Fibroblast of lung (primary cell): ENCODE results near the gene FAM117B.
"Not testable (repeated sequence)": the region's sequence is repeated elsewhere in the genome, so short reads cannot be mapped to it uniquely, and the experiment has no call there.

Source experiments
- CTCF ChIP-seq, 2 donors: IDR thresholded peaks in 1 of 2; conservative IDR thresholded peaks in 1 of 2; 1 replicate in 1 of 2; 2 replicates in 1 of 2; pipeline ENCODE4 v1.5.1; 2011 to 2012; ENCODE audit warnings: low read length in 2 of 2, control low read depth in 1 of 2, inconsistent platforms in 1 of 2, low read depth in 1 of 2, mild to moderate bottlenecking in 1 of 2
- EZH2 ChIP-seq: IDR thresholded peaks from 2 replicates; pipeline ENCODE4 v1.5.1; 2012; ENCODE audit warnings: low read length, control low read depth, mild to moderate bottlenecking; ENCODE audit errors: missing control alignments

DNA sequence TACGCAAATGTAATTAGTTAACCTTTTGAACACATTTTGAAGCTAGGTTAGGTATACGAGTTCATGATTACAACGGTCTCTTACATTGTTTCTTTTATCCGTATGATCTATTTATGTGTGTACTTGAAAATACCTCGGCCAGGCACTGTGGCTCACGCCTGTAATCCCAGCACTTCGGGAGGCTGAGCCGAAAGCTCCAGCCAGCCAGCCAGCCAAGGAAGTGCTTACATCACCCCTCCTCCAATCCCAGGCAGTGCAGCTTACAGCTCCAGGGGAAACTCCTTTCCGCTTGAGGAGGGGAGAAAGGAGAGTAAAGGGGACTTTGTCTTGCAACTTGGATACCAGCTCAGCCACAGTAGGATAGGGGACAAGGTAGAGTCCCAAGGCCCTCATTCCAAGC, 171.1 kb downstream of the FAM117B start:
- TF ChIP-seq EZH2; CTCF (conservative IDR thresholded peaks at IDR 0.05 in 1 of 2, IDR thresholded peaks at IDR 0.05 in 1 of 2; ENCODE audit: low read depth in 1 of 2, low read length in 2 of 2): not testable (repeated sequence)
